HFFc6 (cell line): ENCODE results near the gene KRT74. TPM values are rescaled to one million over a fixed set of nuclear protein-coding genes. Genes with fewer than 3 reads are reported as not detected.
A peak's percentile ranks its signal among the peaks of the same experiment; 100 is the strongest.

Source experiments
- DNase-seq: peaks from one replicate; pipeline ENCODE4 v3.0.0-alpha.2; 2018
- H3K27ac Mint-ChIP-seq: 2 replicates; pipeline ENCODE4 v1.8.0; 2020; ENCODE audit warnings: mild to moderate bottlenecking, mixed read lengths
- H3K27me3 Mint-ChIP-seq: 2 replicates; pipeline ENCODE4 v1.8.0; 2021; ENCODE audit warnings: mild to moderate bottlenecking, moderate library complexity, mixed read lengths; ENCODE audit not compliant: insufficient read depth
- H3K36me3 Mint-ChIP-seq: 2 replicates; pipeline ENCODE4 v1.8.0; 2021; ENCODE audit warnings: low read depth, mixed read lengths
- H3K4me1 Mint-ChIP-seq: 2 replicates; pipeline ENCODE4 v1.8.0; 2020; ENCODE audit warnings: low read depth, mixed read lengths
- H3K4me3 Mint-ChIP-seq: 2 replicates; pipeline ENCODE4 v1.8.0; 2020; ENCODE audit warnings: mild to moderate bottlenecking, moderate library complexity, mixed read lengths
- H3K9me3 Mint-ChIP-seq: 2 replicates; pipeline ENCODE4 v1.8.0; 2020; ENCODE audit warnings: mild to moderate bottlenecking, mixed read lengths
- total RNA-seq, 6 experiments: library from RNA; stranded (reverse); fragmentation: NEBNext Ultra II Directional; extraction: Animal tissue kit (Norgen Biotek cat#: 25700); gene quantifications; 2 replicates in 1 of 6; 3 replicates in 5 of 6; pipeline ENCODE4 v1.2.3, GENCODE V29; 2021
- TF ChIP-seq, protein P1 (sequence below): fragments of 200-600 bp; sonication (generic); IDR thresholded peaks from 2 replicates; pipeline ENCODE4 v1.5.0; 2021; ENCODE audit warnings: antibody characterized with exemption, mild to moderate bottlenecking

The KRT74 gene
- total RNA-seq, 6 experiments from 2014 or later, result not detected

DNA sequence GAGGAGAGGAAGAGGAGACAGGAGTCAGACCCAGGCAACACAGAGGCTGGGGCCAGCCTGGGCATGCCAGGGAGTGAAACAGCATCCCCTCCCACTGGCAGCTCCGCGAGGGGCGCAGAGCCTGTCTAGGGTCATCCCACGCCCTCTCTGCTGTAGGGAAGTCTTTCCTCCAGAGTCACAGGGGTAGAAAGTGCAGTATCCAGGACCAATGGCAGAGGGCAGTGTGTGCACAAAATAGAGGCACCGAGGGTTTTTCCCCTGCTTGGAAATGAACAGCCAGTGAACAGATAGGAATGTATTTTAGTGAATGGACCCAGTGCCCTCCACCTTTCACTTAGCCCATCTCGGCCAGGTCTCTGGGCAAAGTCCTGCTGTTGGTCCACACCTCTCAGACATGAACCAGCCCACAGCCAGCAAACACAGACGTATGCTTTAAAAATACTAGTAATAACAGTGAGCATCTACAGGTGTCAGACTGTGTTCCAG, 9.4 kb upstream of the KRT74 start:
- Mint-ChIP-seq H3K4me3 (no peak overlapping the region), H3K4me1 (no peaks in the 10 kb centered on the region), H3K36me3 (no peaks in the 10 kb centered on the region), H3K27ac (no peak overlapping the region), H3K27me3 (peaks cover 29% of the 10 kb centered on the region), H3K9me3 (no peaks in the 10 kb centered on the region)
- DNase-seq, result peak; percentile 45
- TF ChIP-seq, protein P1, sequence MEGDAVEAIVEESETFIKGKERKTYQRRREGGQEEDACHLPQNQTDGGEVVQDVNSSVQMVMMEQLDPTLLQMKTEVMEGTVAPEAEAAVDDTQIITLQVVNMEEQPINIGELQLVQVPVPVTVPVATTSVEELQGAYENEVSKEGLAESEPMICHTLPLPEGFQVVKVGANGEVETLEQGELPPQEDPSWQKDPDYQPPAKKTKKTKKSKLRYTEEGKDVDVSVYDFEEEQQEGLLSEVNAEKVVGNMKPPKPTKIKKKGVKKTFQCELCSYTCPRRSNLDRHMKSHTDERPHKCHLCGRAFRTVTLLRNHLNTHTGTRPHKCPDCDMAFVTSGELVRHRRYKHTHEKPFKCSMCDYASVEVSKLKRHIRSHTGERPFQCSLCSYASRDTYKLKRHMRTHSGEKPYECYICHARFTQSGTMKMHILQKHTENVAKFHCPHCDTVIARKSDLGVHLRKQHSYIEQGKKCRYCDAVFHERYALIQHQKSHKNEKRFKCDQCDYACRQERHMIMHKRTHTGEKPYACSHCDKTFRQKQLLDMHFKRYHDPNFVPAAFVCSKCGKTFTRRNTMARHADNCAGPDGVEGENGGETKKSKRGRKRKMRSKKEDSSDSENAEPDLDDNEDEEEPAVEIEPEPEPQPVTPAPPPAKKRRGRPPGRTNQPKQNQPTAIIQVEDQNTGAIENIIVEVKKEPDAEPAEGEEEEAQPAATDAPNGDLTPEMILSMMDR, result peak; percentile 84

DNA sequence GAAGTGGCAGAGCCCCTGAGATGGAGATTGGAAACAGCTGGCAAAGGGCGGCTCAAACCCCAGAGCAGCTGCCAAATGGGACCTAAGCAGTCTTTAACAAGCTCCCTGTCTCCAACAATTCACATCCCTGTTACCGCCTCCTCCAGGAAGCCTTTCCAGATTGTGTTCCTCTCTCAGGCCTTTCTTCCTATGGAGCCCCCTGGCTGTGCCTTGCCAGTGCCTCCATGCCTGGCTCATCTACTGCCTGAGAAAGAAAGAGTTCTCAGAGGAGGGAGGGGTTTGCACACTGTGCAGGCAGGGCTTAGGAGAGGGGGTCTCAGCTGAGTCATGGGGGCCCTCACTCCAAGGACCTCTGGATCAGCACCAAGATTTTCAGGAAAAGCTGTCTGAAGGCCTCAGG, 8.8 kb upstream of the KRT74 start:
- H3K4me1 Mint-ChIP-seq, result no peaks in the 10 kb centered on the region
- TF ChIP-seq, protein P1, result no peak
- peaks cover 31% of the 10 kb centered on the region for H3K27me3 Mint-ChIP-seq
- no peak for DNase-seq
- H3K9me3 Mint-ChIP-seq, result no peaks in the 10 kb centered on the region
- H3K4me3 Mint-ChIP-seq, result no peak overlapping the region
- H3K36me3 Mint-ChIP-seq, result no peaks in the 10 kb centered on the region
- H3K27ac Mint-ChIP-seq, result no peak overlapping the region

DNA sequence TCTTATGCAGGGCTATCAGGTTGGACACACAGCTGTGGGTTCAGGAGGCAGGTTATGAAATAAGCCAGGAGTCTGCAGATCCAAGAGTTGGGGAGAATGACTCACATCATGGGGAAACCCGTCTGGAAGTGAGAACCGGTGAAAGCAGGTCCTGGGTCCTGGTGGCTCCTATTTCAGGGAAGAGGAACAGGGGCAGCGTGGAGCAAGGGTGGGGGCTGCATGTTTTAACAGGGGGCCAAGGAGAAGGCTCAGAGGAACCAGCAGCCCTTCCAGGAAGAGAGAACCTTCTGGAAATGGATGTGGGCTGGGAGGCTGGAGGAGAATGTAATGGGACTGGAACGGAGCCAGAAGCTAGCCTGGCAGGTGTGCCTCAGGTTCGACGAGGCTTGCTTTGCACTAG, 7.8 kb upstream of the KRT74 start:
- no peaks in the 10 kb centered on the region for H3K4me1 Mint-ChIP-seq
- H3K36me3 Mint-ChIP-seq, result no peaks in the 10 kb centered on the region
- H3K27ac Mint-ChIP-seq, result no peak overlapping the region
- TF ChIP-seq, protein P1, result no peak
- H3K27me3 Mint-ChIP-seq, result peaks cover 33% of the 10 kb centered on the region
- no peaks in the 10 kb centered on the region for H3K9me3 Mint-ChIP-seq
- DNase-seq, result peak; percentile 20
- no peak overlapping the region for H3K4me3 Mint-ChIP-seq

DNA sequence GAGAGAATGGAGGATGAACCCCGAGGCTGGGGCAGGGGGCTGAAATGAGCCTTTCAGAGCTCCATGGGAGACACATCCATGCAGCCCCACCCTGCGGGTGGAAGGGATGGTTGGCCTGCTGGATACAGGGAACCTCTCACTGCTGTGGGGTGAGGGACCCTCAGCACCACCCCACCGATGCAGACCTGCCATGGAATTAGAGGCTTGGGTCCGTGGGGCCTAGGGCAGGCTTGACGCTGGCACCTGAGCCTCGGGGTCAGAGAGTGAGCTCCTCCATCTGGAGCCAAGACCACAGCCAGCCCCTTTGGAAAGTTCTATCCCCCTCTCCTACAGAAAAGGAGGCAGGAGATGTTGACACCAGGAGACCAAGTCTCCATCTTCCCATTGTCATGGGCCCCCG, 7.4 kb upstream of the KRT74 start:
- H3K9me3 Mint-ChIP-seq, result no peaks in the 10 kb centered on the region
- peaks cover 32% of the 10 kb centered on the region for H3K27me3 Mint-ChIP-seq
- DNase-seq, result no peak
- no peaks in the 10 kb centered on the region for H3K36me3 Mint-ChIP-seq
- TF ChIP-seq, protein P1, result no peak
- H3K4me3 Mint-ChIP-seq, result no peak overlapping the region
- H3K27ac Mint-ChIP-seq, result no peak overlapping the region
- no peaks in the 10 kb centered on the region for H3K4me1 Mint-ChIP-seq

DNA sequence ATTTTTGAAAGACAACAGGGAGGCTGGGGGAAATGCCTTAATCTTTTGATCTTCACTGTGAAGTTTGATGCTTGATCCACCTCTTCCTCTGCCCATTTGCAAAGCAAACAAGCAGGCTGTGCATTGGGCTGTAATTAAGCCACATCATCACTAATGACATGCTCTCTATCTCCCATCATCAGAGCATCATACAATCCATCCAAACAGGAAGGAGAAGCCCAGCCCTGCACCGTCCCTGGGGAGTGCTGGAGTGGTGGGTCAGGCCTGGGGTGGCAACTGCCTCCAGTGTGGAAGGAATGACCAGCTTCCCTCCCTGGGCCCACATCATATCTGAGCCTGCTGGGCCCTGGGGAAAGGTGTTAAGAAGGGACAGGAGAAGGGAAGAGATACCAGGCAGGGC, 6.9 kb upstream of the KRT74 start:
- Mint-ChIP-seq H3K27ac (no peak overlapping the region), H3K4me1 (no peaks in the 10 kb centered on the region), H3K36me3 (no peaks in the 10 kb centered on the region)

More for the DNA sequence above, 6.9 kb upstream of the KRT74 start:
- Mint-ChIP-seq H3K27me3 (peaks cover 34% of the 10 kb centered on the region), H3K9me3 (no peaks in the 10 kb centered on the region), H3K4me3 (no peak overlapping the region)
- TF ChIP-seq, protein P1, result no peak
- no peak for DNase-seq
